ENCODE data around the gene DDX6.

- TF ChIP-seq CTCF (IDR thresholded peaks at IDR 0.05) = no peak
- no peak for TF ChIP-seq POLR2AphosphoS5 (IDR thresholded peaks at IDR 0.05)
- TF ChIP-seq EP300 (IDR thresholded peaks at IDR 0.05; ENCODE audit: low read depth) = no peak
- no peak for TF ChIP-seq POLR2A (IDR thresholded peaks at IDR 0.05)
These were observed 55.8 kb downstream of the DDX6 start for GRCh38 chr11:118735203-118735602.
